GM03348 (cell line): ENCODE measurements around the gene CALML4.
"Not testable (repeated sequence)": the region's sequence is repeated elsewhere in the genome, so short reads cannot be mapped to it uniquely, and the experiment has no call there.

Source experiments
- DNase-seq: peaks from one replicate; pipeline ENCODE4 v3.0.0; 2012; ENCODE audit warnings: low spot score

Gene CALML4, protein sequence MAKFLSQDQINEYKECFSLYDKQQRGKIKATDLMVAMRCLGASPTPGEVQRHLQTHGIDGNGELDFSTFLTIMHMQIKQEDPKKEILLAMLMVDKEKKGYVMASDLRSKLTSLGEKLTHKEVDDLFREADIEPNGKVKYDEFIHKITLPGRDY

DNA sequence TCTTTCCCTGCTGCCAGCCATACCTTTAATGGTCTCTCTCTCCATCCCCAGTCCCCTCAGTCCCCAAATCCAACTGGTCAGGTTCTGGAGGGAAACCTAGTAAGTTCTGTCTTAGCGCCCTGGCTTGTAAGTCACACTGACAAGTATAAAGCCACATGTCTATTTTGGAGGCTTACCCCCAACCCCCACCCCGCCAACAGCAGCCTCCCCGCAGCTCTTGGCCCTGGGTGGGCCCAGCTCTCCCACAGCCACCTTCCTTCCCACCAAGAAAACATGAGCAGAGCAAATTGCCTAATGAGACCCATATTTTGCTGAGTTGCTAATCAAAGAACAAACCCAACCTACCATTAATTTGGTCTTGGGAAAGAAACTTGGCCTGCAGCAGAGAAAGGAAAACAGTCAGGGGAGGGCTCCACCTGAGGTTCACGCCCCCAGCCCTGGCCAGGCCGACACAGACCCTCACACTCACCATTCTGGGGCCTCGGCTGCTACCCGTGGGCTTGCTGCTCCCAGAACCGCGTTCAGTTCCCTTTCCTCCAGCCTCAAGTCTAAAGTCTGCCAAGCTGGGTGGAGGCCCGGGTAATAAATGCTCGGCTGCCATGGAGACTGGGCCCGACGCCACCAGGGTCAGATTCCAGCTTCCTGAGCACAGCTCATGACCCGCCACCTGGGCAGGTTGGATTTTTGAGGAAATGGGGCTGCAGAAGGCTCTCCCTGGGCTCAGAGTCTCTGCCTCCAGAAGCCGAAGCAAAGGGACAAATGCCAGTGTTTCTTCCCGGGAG, at the start of gene CALML4:
TSS of gene CALML4 (minus strand) at position 557 of the 782 bp plus-strand sequence. CDS start at position 472, 85 bp downstream.
- DNase-seq: peak; percentile 65

DNA sequence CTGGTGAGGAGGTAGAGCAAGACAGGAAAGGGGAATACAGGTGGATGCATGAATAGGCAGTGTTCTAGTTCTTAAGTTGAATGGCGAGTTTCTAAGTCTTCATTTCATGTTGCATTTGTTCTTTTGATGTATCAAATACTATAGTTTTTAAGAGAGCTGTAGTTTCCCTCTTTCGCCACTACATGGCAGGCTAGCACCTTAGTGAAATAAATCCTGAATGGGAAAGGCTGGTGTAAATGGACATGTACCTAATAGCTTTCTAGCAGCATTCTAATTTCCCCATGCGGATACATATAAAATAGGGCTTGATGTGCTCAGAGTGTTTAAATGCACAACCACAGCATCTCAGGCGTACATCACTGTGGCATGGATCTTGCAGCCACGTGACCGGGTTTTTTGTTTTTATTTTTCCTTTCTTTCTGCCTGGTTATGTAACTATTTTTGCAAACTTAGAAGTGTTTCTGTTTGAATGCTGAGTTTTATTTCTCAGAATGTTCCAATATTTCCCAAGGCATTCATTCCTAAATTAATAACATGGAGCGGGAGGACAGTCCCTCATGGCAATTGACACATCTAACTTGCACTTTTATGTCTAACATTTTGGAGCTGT, 47.9 kb upstream of the CALML4 start:
- DNase-seq: peak; percentile 74

DNA sequence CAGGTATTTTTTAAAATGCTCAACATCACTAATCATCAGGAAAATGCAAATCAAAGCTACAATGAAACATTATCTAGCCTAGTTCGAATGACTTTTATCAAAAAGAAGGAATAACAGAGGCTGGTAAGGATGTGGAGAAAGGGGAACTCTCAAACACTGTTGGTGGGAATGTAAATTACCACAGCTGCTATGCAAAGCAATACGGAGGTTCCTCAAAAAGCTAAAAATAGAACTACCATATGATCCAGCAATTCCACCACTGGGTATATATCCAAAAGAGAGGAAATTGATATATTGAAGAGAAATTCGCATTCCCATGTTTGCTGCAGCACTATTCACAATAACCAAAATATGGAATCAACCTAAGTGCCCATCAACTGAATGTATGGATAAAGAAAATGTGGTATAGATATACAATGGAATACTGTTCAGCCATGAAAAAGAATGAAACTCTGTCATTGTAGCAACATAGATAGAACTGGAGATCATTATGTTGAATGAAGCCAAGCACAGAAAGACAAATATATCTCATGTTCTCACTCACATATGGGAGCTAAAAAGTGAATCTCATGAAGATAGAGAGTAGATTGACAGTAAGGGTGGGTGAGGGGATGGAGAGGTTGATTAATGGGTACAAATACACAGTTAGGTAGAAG, 44.1 kb upstream of the CALML4 start:
- DNase-seq: no peak

DNA sequence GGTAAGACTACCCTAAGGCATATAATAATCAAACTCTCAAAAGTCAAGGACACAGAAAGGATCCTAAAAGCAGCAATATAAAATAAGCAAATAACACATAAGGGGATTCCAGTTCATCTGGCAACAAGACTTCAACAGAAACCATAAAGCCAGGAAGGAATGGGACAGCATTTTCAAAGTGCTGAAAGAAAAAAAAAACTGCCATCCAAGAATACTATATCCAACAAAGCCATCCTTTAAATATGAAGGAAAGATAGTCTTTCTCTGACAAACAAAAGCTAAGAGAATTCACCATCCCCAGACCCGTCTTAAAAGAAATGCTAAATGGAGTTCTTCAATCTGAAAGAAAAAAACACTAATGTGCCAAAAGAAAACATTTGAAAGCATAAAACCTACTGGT, 39.1 kb upstream of the CALML4 start:
- no peak for DNase-seq

DNA sequence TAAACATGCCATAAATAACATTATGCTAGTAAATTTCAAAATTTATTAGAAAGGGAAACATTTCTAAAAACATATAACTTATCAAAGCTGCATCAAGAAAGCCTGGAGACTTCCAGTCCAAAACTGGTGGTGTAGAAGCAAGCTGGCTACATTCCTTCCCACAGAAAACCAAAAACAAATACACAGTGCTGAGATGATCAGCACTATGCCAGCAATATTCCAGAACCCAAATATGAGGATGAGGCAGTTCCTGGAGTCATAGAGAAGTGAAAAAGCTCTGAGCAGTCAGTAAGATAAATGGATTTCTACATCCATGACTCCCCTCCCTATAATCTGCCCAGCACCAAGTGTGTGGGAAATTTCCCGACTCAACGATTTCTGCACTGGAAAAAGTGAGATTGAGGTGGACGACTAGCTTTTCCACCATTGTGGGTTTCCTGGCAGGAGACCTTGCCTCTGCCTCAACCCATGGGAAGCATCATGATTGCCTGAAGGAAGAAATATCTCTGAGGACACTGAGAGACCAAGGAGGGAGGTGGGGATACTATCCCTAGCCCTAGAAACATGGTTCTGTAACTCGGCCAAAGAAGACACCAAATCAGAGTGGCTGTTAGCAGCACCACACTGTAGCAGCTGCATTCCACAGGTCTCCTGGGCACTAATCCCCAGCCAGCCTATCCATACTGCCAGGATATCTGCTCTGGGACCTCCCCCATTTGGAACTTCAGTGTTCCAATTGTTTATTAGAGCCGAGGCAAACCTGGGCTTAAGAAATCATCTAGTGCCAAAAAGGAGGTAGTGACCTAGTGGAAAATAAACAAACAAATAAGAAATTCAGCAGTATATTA, 36.2 kb upstream of the CALML4 start:
- DNase-seq: no peak

DNA sequence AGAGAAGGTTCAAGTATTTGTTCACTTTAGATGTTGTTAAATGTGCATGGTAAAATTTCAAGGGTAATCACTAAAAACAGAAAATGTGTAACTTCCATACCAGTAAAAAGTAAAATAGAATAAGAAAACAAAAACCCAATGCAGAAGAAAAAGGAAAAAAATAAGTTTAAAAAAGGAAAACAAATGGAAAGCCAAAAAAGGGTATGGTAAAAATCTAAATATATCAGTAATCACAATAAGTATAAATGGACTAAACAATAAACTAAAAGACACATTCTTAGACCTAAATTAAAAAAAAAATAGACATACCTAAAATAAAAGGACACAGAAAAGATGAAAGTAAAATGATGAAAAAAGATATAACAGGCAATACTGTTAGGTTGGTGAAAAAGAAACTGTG, 33.9 kb upstream of the CALML4 start:
- DNase-seq: no peak

DNA sequence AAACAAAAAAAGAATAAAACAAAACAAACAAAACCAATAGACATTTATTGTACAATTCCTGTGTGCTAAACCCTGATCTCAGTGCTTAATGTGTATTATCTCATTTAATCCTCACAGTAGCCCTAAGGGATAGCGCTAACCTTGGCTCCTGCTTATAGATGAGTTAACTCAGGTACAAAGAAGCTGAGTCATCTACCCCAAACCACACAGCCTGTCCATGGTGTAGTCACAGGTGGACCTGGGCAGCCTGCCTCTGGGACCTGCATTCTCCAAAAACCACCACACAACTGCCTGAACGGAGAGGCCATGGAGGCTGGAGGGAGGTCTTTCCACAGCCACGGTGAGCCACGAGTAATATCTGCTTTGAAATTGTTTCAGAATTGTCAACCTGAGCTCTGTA, 29.9 kb upstream of the CALML4 start:
- DNase-seq: no peak

DNA sequence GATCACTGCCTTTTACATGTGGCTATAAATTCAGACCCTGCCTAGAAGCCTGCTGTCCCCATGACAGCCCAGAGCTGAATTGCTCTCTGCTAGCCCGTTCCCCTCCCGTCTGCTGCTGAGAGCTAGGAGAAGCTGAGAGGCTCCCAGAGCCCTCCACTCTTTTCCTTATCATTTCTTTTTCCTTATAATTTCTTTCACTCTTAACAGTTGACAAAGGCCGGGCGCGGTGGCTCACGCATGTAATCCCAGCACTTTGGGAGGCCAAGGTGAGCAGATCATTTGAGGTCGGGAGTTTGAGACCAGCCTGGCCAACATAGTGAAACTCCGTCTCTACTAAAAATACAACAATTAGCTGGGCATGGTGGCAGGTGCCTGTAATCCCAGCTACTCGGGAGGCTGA, 29.4 kb upstream of the CALML4 start:
- DNase-seq: not testable (repeated sequence)

DNA sequence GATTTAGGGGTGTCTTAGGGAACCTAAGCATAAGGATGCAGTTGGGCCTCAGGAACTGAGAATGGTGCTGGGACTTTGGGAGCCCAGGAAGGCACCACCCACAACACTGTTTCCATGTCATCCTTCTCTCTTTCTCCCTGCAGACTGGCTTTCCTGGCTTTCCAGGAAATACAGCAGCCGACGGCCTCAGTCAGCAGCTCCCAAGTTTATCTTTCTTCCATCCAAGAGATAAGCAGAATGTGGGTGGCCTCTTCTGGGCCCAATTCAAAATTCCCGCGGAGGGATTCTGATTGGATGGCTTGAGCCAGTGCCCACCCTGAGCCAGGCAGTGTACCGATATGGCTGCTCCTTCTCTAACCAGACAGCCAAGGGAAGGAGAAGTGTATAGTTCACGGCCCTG, 28.9 kb upstream of the CALML4 start:
- DNase-seq: no peak

DNA sequence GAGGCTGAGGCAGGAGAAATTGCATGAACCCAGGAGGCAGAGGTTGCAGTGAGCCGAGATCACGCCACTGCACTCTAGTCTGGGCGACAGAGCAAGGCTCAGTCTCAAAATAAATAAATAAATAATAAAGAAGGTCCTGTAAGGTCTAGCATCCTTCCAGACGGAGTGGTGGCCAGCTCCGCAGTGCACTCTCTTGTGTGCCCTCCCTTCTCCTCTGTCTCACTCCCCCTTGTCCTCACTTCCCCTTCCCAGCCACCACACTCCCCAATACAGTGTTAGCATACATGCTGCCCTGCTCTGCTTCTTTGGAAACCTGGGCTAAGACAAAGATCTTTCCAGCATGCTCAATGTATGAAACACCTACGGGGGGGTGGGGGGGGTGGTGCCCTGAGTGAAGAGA, 27.8 kb upstream of the CALML4 start:
- no peak for DNase-seq

DNA sequence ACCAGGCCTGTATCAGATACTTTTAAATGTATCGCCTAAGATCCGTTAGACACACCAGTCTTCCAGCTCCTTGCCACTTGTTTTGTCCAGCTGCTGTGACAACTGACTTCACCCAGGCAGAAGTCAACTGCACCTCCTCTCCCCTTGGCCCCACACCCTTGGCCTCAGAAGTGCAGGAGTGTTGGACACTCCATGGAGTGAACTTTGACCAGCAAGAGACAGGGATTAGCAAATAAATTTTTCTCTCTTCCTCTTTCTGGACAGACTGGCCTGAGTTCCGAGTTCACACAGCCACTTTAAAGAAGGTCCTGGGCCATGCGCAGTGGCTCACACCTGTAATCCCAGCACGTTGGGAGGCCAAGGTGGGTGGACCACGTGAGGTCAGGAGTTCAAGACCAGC, 27.3 kb upstream of the CALML4 start:
- DNase-seq: no peak

DNA sequence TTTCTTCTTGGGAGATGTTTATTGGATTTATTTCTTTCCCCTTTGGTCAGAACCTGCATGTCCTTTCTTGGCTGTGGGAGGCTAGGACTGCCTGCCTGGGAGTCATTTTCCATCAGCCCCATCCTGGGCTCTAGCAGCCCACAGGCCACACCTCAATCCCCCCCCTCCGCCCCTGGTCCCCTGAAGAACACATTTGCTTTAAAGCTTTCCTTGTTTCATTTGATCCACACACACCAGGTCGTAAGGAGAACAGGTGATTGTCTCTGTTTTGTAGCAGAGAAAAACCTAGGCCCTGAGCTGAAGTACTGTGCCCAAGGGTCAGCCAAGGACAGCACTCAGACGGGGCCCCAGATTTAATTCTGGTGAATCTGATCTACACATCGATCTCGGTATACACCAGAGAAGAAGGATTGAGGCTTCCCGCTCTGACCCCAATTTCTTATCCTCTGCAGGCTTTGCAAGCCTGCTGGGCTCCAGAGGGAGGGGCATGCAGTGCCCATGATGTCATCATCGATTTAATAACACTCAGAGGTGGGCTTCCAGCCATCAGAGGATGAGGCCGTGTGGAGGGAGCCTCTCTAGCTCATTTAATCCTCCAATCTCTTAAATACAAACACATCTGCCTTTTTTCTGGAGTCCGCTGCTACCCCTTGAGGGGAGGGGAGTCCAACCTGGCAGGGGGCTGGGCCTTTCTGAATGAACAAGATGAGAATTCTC, 26.1 kb upstream of the CALML4 start:
- DNase-seq: no peak

DNA sequence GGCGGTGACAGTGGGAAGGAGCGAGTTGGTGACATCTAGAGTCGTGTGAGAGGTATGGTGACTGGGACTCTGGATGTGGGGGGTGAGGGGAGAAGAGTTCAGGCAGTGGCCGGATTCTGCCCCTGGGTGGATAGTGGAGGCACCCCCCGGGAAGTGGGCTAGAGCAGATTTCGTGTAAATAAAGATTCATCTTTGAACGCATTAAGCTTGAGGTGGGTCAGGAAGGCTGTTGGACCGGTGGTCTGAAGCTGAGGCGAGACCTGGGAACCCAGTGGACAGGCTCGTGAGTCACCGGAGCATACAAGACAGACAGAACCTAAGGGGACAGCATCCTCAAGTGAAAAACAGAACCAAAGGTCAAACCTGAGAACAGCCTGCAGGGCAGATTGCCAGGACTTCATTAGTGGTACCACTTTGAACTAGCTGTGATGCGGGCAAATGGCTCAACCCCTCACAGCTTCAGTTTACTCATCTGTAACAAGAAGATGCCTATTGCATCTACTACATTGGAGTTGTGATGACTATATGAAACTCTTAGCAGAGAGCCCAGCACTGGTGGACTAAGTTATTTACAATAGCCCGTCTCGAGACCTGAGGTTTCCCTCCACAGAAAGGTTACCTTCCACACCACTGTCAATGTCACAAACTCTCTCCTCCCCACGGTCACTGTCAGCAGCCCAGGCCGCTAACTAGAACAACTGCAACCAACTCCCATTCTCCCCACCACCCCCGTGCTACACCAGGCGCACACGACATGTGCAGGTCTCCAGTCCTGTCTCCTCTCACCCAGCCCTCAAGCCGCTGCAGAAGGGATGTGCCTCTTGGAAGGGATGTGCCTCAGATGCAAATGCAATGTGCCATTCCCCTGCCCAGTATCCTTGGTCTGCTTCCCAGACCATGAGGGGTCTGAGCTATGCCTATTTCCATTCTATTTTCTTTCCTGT, 25.3 kb upstream of the CALML4 start:
- DNase-seq: no peak

DNA sequence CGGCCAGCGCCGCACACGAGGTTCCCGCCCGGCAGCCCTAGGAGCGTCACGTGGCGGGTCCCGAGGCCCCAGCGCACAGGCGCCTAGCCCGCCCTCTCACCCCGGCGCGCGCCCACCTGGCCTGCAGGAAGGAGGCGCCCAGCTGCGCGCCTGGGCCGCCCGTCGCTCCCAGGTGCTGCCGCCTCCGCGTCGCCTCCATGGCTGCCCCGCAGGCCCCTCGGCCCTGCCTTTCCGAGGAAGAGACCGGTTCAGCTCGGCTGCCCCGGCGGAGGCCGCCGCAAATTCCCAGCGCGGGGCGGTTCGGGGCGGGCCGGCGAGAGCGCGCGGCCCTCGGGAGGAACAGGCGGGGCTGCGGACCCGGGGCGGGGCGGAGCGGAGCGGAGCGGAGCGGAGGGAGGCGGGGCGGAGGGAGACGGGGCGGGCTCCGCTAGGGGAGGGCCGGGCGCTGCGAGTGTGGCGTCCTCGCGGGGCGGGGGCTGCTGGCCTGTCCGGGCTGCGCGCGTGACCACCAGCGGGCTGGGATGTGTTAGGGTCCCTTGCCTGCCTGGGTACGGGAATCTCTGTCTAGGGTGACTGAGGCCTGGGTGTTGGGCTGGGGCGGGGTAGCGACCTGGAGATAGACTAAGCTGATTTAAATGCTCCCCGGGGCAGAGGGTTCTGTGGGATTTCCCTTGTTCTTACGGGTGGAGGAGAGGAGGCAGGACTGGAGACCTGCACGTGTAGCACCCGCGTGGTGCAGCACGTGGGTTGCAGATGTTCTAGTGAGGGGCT, 24.4 kb upstream of the CALML4 start, which contains the start of gene CLN6:
TSS of gene CLN6 (minus strand) at position 343 of the 771 bp plus-strand sequence. CDS start at position 199, 144 bp downstream.
- peak; percentile 99 for DNase-seq

DNA sequence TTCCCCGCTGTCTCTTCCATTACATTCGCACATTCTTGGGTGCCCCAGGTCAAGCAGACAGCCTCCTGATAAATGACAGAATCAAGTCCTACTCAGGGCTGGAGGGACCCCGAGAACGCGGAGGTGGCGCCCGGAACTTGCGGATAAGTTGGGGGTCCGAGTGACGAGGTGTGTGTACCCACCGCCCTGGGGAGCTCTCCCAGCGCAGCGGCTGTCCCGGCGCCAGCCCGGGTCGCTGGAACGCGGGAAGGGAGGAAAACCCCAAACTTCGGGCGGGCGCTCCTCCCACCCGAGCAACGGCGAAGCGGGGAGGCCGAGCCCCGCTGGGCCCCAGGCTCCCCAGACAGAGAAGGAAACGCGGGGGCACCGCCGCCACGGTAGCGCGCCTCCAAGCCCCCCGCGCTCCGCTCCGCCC, 23.8 kb upstream of the CALML4 start:
- no peak for DNase-seq

DNA sequence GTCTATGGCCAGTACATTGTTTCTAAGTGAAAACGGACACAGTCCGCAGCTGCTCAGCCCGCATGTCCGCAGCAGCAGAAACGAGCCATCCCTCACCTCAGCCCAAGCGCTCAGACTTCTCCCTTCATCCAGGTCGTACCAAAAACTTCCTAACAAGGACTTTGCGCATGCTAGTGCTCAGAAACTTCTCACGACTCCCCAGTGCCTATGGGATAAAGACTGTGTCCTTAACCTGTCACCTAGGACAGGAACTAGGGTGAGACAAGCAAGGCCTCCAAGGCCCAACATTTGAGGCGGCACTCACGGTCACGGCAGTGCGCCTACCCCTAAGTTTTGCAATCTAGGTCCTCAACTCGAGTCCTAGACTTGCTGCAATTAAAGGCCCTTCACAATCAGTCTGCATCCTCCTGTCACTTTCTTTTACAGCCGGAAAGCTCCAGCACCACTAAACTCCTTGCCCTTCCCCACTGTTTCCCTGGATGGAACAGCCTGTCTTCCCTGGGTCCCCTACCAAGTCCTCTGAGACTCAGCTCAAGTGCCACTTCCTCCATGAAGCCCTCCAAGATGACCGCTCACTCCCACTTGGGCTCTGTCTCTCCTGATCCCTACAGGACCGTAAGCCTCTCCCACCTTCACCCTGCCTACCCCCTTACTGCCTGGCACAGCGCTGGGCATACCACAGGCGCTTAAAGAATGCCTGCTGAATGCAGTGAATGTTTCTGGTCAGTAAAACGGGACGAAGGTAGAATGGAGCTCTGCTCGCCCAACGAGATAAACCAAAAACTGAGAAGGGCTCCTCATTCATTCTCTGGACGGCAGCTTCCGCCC, 23.2 kb upstream of the CALML4 start:
- DNase-seq: peak; percentile 16

DNA sequence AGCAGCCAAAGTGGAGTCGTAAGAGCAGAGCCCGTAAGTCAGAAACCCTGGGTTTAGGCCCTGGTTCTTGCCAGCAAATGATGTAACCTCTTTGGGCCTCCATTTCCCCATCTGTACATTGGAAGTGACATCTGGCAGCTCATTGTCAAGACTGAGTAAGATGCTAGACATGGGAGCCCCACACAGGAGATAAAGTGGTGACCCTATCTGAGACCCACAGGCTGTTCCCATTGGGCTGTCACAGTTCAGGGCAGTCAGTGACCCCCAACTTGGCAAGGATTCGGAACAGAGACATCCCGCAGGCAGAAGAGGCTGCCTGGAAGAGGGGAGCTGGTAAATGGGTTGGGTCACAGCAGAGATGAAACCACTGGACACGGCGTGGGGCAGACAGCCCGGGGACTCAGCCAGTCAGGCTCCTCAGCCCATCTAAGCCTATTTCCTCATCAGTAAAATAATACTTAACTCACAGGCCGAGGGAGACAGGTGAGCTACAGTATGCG, 22.6 kb upstream of the CALML4 start:
- DNase-seq: peak; percentile 2

DNA sequence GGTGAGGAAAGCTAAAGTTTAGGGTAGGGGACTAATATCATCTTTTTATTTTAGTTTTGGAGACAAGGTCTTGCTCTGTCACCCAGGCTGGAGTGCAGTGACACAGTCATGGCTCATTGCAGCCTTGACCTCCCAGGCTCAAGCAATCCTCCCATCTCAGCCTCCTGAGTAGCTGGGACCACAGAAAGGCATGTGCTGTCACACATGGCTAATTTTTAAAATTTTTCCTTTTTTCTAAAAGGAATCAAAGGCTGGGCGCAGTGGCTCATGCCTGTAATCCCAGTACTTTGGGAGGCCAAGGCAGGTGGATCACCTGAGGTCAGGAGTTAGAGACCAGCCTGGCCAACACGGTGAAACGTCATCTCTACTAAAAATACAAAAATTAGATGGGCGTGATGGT, 20.3 kb upstream of the CALML4 start:
- not testable (repeated sequence) for DNase-seq
